Gastrocnemius medialis (tissue), 4 donors: Measurements from ENCODE around the gene MYPOP. TPM values are rescaled to one million over a fixed set of nuclear protein-coding genes. Genes with fewer than 3 reads are reported as not detected.

Source experiments
- ATAC-seq, 2 donors: fragments of 150-250 bp; one replicate each; pipeline ENCODE4 v1.9.1; 2016
- DNase-seq, 2 donors: peaks; one replicate each; pipeline ENCODE4 v3.0.0-alpha.2; 2019
- H3K27ac ChIP-seq, 4 donors: fragments of 200-600 bp; sonication (generic); 1 replicate in 1 of 4; 2 replicates in 3 of 4; pipeline ENCODE4 v1.5.1; 2016 to 2018; ENCODE audit warnings: mild to moderate bottlenecking in 2 of 4, moderate library complexity in 1 of 4
- H3K27me3 ChIP-seq, 3 donors: fragments of 200-600 bp; sonication (generic) in 2 of 3; 1 replicate in 1 of 3; 2 replicates in 2 of 3; pipeline versions ENCODE4 v1.5.1 to v1.6.0; 2016 to 2019; ENCODE audit warnings: mild to moderate bottlenecking in 1 of 3, moderate library complexity in 1 of 3
- H3K36me3 ChIP-seq, 2 donors: fragments of 200-600 bp; sonication (generic) in 1 of 2; one replicate each; pipeline ENCODE4 v1.5.1; 2017 to 2018
- H3K4me1 ChIP-seq, 2 donors: fragments of 200-600 bp; sonication (generic) in 1 of 2; one replicate each; pipeline ENCODE4 v1.5.1; 2016 to 2017; ENCODE audit warnings: mild to moderate bottlenecking in 2 of 2
- H3K4me3 ChIP-seq, 4 donors: fragments of 200-600 bp; sonication (generic) in 3 of 4; 1 replicate in 1 of 4; 2 replicates in 3 of 4; pipeline ENCODE4 v1.5.1; 2016 to 2019; ENCODE audit warnings: mild to moderate bottlenecking in 2 of 4
- H3K9me3 ChIP-seq, 3 donors: fragments of 200-600 bp; sonication (generic) in 2 of 3; 1 replicate in 1 of 3; 2 replicates in 2 of 3; pipeline ENCODE4 v1.5.1; 2016 to 2019
- POLR2A ChIP-seq, 2 donors: fragments of 450-650 bp; IDR thresholded peaks; one replicate each; pipeline ENCODE4 v1.6.1; 2017; ENCODE audit warnings: antibody characterized with exemption in 2 of 2, mild to moderate bottlenecking in 2 of 2, moderate library complexity in 2 of 2
- in situ Hi-C, 4 donors: fragments of 200-750 bp; cut with MboI; loops; one replicate each; pipeline versions ENCODE4 v1.15.0 to v1.8.0; 2017; ENCODE audit warnings: low sequenced_read_pairs in 4 of 4
- intact Hi-C: fragments of 100-400 bp; cut with DNase I; formaldehyde crosslinking; loops from one replicate; pipeline ENCODE4 v1.15.1; 2023; ENCODE audit warnings: low total_unique reads
- total RNA-seq, 4 donors: library from RNA; depleted of rRNA; stranded (reverse); fragments of >200 nt; gene quantifications; one replicate each; pipeline versions ENCODE4 v1.1.0 to v1.2.3, GENCODE V29; 2016
- TF ChIP-seq, protein P1 (sequence below), 5 experiments: fragments of 450-650 bp in 3 of 5; fragments of 200-600 bp in 2 of 5; sonication (generic) in 2 of 5; IDR thresholded peaks in 4 of 5; conservative IDR thresholded peaks in 1 of 5; 1 replicate in 4 of 5; 2 replicates in 1 of 5; pipeline ENCODE4 v1.5.1; 2016 to 2019; ENCODE audit warnings: antibody characterized with exemption in 5 of 5, mild to moderate bottlenecking in 3 of 5, moderate library complexity in 3 of 5

MYPOP gene
- total RNA-seq, 4 donors from 2014 or later, result 5.9 to 12.4 (median 6.3) TPM

DNA sequence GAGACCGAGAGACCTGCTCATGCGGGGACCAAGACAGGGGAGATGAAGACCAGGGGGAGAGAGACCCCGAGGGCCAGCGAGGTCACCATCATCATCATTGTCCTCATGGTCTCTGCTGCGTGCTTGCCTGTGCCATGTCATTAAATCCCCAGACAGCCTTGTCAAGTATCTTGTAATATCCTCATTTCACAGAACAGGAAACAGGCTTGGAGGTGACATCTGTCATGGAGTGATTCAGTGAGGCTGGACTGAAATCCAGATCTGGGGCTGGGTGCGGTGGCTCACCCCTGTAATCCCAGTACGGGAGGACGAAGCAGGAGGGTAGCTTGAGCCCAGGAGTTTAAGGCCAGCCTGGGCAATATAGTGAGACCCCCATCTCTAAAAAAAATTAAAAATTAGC is 18.0 kb upstream of the MYPOP start:
- no peaks in the 10 kb centered on the region for H3K4me1 ChIP-seq
- no peaks in the 10 kb centered on the region for H3K9me3 ChIP-seq
- no peak for TF ChIP-seq POLR2A (IDR thresholded peaks at IDR 0.05)
- TF ChIP-seq, protein P1, sequence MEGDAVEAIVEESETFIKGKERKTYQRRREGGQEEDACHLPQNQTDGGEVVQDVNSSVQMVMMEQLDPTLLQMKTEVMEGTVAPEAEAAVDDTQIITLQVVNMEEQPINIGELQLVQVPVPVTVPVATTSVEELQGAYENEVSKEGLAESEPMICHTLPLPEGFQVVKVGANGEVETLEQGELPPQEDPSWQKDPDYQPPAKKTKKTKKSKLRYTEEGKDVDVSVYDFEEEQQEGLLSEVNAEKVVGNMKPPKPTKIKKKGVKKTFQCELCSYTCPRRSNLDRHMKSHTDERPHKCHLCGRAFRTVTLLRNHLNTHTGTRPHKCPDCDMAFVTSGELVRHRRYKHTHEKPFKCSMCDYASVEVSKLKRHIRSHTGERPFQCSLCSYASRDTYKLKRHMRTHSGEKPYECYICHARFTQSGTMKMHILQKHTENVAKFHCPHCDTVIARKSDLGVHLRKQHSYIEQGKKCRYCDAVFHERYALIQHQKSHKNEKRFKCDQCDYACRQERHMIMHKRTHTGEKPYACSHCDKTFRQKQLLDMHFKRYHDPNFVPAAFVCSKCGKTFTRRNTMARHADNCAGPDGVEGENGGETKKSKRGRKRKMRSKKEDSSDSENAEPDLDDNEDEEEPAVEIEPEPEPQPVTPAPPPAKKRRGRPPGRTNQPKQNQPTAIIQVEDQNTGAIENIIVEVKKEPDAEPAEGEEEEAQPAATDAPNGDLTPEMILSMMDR (IDR thresholded peaks at IDR 0.05 in 4 of 5, conservative IDR thresholded peaks at IDR 0.05 in 1 of 5), result no peak
- H3K27ac ChIP-seq, result no peak overlapping the region
- H3K4me3 ChIP-seq, result no peak overlapping the region
- H3K27me3 ChIP-seq, result peaks cover 4 to 5% (median 4%) of the 10 kb centered on the region in 3 donors
- in situ Hi-C loops (no loop called here), intact Hi-C loops (no loop called here)
- ATAC-seq (no peak), DNase-seq (no peak)
- no peaks in the 10 kb centered on the region for H3K36me3 ChIP-seq

DNA sequence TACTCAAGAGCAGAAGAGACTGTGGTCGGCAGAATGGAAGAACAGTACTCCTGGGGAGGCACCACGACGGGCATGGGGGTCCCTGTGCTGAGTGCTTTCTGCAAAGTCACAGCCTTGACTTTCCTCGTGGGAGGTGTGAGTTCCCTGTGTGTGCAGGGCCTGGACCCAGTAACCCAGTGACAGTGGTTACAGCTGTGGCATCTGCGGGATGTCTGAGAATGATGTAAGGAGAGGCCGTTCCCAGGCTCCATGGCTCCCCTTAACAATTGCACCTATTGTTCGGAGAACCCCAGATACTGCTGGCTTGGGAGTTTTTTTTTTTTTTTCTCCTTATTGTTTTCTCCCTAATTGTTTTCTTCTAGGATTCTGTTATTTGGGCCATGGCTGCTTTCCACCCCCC is 17.3 kb upstream of the MYPOP start:
- Histone ChIP-seq H3K27me3 (peaks cover 4 to 5% (median 4%) of the 10 kb centered on the region in 3 donors), H3K4me3 (no peak overlapping the region), H3K9me3 (no peaks in the 10 kb centered on the region), H3K27ac (no peak overlapping the region), H3K4me1 (no peaks in the 10 kb centered on the region), H3K36me3 (no peaks in the 10 kb centered on the region)
- TF ChIP-seq, protein P1 (IDR thresholded peaks at IDR 0.05 in 4 of 5, conservative IDR thresholded peaks at IDR 0.05 in 1 of 5), result no peak
- no peak for TF ChIP-seq POLR2A (IDR thresholded peaks at IDR 0.05)
- intact Hi-C loops (no loop called here), in situ Hi-C loops (no loop called here)
- ATAC-seq, result no peak
- DNase-seq, result no peak

DNA sequence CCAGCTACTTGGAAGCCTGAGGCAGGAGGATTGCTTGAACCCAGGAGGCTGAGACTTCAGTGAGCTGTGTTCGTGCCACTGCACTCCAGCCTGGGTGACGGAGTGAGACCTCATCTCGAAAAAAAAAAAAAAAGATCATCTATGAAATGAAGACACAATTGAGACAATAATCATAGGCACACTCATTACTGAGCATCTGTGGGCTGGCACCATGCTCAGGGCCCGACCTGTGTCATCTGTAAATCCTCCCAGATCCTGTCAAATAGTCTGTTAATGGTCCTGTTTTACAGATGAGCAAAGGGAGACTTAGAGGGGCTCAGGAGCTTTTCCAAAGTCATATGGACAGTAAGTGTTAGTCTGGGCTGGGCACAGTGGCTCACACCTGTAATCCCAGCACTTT is 16.3 kb upstream of the MYPOP start:
- Histone ChIP-seq H3K4me3 (no peak overlapping the region), H3K36me3 (no peaks in the 10 kb centered on the region), H3K4me1 (no peaks in the 10 kb centered on the region), H3K27ac (no peak overlapping the region), H3K27me3 (peaks cover 4 to 5% (median 4%) of the 10 kb centered on the region in 3 donors), H3K9me3 (no peaks in the 10 kb centered on the region)
- intact Hi-C loops (no loop called here), in situ Hi-C loops (no loop called here)
- TF ChIP-seq, protein P1 (IDR thresholded peaks at IDR 0.05 in 4 of 5, conservative IDR thresholded peaks at IDR 0.05 in 1 of 5), result no peak
- TF ChIP-seq POLR2A (IDR thresholded peaks at IDR 0.05), result no peak
- no peak for DNase-seq
- no peak for ATAC-seq

DNA sequence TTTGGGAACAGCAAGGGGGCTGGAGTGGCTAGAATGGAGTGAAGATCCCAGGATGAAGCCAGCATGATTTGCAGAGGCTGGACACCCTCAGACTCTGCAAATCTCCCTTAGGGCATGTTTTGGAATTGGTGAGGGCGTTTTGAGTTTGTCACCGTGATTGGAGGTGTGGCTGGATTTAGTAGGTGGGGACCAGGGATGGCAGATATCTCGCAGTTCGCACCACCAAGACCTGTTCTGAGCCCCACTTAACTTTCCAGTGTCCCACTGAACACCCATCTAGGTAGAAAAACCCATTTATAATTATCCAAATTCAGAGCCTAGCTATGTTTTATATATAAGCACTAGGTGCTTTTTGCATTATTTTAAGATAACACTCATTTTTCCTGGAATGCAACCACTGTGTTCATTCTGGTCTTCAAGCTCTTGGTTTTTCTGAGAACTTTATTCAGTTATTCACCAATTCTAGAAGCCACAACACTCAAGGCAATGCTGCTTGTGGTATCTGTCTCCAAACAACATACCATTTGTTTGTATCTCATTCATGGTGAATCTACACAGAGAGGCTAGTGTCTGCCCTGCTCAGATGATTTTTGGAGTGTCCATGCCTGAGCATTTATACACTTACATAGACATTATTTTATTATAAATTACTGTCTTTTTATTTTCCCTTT is 15.1 kb upstream of the MYPOP start:
- DNase-seq, result no peak
- intact Hi-C loops, result no loop called here
- Histone ChIP-seq H3K27me3 (peaks cover 4 to 14% (median 5%) of the 10 kb centered on the region in 3 donors), H3K9me3 (no peaks in the 10 kb centered on the region), H3K36me3 (no peaks in the 10 kb centered on the region), H3K27ac (no peak overlapping the region), H3K4me1 (no peaks in the 10 kb centered on the region), H3K4me3 (no peak overlapping the region)
- no peak for TF ChIP-seq POLR2A (IDR thresholded peaks at IDR 0.05)
- TF ChIP-seq, protein P1 (IDR thresholded peaks at IDR 0.05 in 4 of 5, conservative IDR thresholded peaks at IDR 0.05 in 1 of 5), result no peak
- in situ Hi-C loops, result no loop called here
- ATAC-seq, result no peak
